IPS DF 6.9 (cell line): ENCODE data around the gene NPPC.
"Not testable (repeated sequence)": the region's sequence is repeated elsewhere in the genome, so short reads cannot be mapped to it uniquely, and the experiment has no call there.

ENCODE experiments used
- DNase-seq: peaks from one replicate; pipeline ENCODE4 v3.0.0-alpha.2; 2013; ENCODE audit warnings: low read depth, low spot score
- H3K27ac ChIP-seq: one replicate; pipeline ENCODE4 v1.5.1; 2013; ENCODE audit warnings: low read length, control low read depth
- H3K27me3 ChIP-seq: 2 replicates; pipeline ENCODE4 v1.6.1; 2013; ENCODE audit warnings: mild to moderate bottlenecking, low read length; ENCODE audit not compliant: control insufficient read depth, insufficient read depth
- H3K36me3 ChIP-seq: 2 replicates; pipeline ENCODE4 v1.6.1; 2013; ENCODE audit warnings: low read length; ENCODE audit not compliant: control insufficient read depth, insufficient read depth
- H3K4me1 ChIP-seq: 2 replicates; pipeline ENCODE4 v1.6.1; 2013; ENCODE audit warnings: low read length; ENCODE audit not compliant: control insufficient read depth, insufficient read depth
- H3K4me3 ChIP-seq: 2 replicates; pipeline ENCODE4 v1.5.1; 2013; ENCODE audit warnings: mild to moderate bottlenecking, low read length
- H3K9me3 ChIP-seq: 2 replicates; pipeline ENCODE4 v1.6.1; 2013; ENCODE audit warnings: low read length, inconsistent platforms; ENCODE audit not compliant: control insufficient read depth, insufficient read depth
- WGBS: extraction: QIAGEN DNeasy Blood & Tissue Kit; methylation state at CpG from one replicate; pipeline ENCODE4 v1.1.7; 2013; ENCODE audit warnings: mixed read lengths, missing lambda C conversion rate; ENCODE audit not compliant: insufficient read length, insufficient coverage; 5-methylcytosine and 5-hydroxymethylcytosine counted together

The NPPC gene

GRCh38 chr2:231920795-231921194 is 5.4 kb downstream of the NPPC start:
- H3K4me1 ChIP-seq: peaks cover 4% of the 10 kb centered on the region; the same call in 1 of the 2 replicates
- no peak overlapping the region for H3K27ac ChIP-seq
- no peaks in the 10 kb centered on the region for H3K9me3 ChIP-seq
- WGBS: no CpG with 5 or more reads among the region's 5 CpGs
- peaks cover 5% of the 10 kb centered on the region; the same call in 1 of the 2 replicates for H3K27me3 ChIP-seq
- no peak for DNase-seq
- no peak overlapping the region for H3K4me3 ChIP-seq
- H3K36me3 ChIP-seq: no peaks in the 10 kb centered on the region

- DNase-seq: no peak
- Histone ChIP-seq H3K36me3 (no peaks in the 10 kb centered on the region), H3K27ac (no peak overlapping the region), H3K4me3 (no peak overlapping the region), H3K9me3 (no peaks in the 10 kb centered on the region), H3K4me1 (peaks cover 4% of the 10 kb centered on the region; the same call in 1 of the 2 replicates), H3K27me3 (peaks cover 5% of the 10 kb centered on the region; the same call in 1 of the 2 replicates)
- WGBS: no CpG with 5 or more reads among the region's 3 CpGs
These were observed 5.8 kb downstream of the NPPC start for GRCh38 chr2:231920366-231920765.

- no peak overlapping the region for H3K27ac ChIP-seq
- no peak overlapping the region for H3K4me3 ChIP-seq
- no peaks in the 10 kb centered on the region for H3K9me3 ChIP-seq
- no peaks in the 10 kb centered on the region for H3K4me1 ChIP-seq
- WGBS: no CpG with 5 or more reads among the region's 15 CpGs
- no peak for DNase-seq
- no peaks in the 10 kb centered on the region for H3K36me3 ChIP-seq
- H3K27me3 ChIP-seq: peaks cover under 1% of the 10 kb centered on the region; the same call in 1 of the 2 replicates
These were observed 6.7 kb downstream of the NPPC start for GRCh38 chr2:231919341-231920035.

- no peak overlapping the region for H3K27ac ChIP-seq
- no peak overlapping the region for H3K4me3 ChIP-seq
- no peaks in the 10 kb centered on the region for H3K36me3 ChIP-seq
- H3K9me3 ChIP-seq: no peaks in the 10 kb centered on the region
- no peak for DNase-seq
- no peaks in the 10 kb centered on the region for H3K27me3 ChIP-seq
- H3K4me1 ChIP-seq: no peaks in the 10 kb centered on the region
- no CpG with 5 or more reads among the region's 21 CpGs for WGBS
These were observed 7.5 kb downstream of the NPPC start for GRCh38 chr2:231918501-231919330.

GRCh38 chr2:231917280-231918066 is 8.7 kb downstream of the NPPC start:
- H3K27ac ChIP-seq: no peak overlapping the region
- H3K4me3 ChIP-seq: no peak overlapping the region
- no CpG with 5 or more reads among the region's 10 CpGs for WGBS
- H3K27me3 ChIP-seq: no peaks in the 10 kb centered on the region
- H3K9me3 ChIP-seq: no peaks in the 10 kb centered on the region
- no peaks in the 10 kb centered on the region for H3K36me3 ChIP-seq
- no peak for DNase-seq
- H3K4me1 ChIP-seq: no peaks in the 10 kb centered on the region

DNA sequence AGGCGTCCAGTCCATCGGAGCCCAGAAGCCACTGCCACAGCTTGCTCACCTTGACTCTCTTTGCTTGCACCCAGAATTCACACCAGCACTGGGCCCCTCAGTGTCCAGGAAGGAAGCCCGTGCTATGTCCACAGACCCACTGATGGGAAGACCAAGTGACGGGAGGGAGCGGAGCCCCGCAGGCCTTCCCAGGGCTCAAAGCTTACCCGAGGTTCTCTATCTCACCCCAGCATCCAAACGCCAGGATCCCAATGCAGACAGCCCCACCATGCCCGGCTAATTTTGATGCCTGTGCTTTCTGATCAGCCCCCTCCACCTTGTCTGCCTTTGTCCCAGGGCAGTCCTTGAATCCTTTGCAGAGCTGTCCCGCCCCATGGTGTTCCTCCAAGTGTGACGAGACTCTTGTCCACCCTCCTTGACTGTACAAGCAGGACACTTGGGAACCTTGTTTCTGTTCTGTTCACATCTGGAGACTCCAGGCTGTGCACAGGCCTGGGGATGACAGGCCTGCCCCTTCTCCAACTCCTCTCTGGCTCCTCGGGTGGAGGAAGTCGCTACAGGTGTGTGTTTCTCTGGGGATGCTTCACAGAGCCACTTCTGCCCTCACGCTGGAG is 12.0 kb downstream of the NPPC start:
- Histone ChIP-seq H3K27me3 (no peaks in the 10 kb centered on the region), H3K27ac (no peak overlapping the region), H3K4me1 (peaks cover 2% of the 10 kb centered on the region; the same call in 1 of the 2 replicates), H3K36me3 (no peaks in the 10 kb centered on the region), H3K9me3 (no peaks in the 10 kb centered on the region), H3K4me3 (no peak overlapping the region)
- DNase-seq: no peak
- WGBS: no CpG with 5 or more reads among the region's 14 CpGs

GRCh38 chr2:231911381-231911780 is 14.8 kb downstream of the NPPC start:
- H3K27ac ChIP-seq: no peak overlapping the region
- H3K9me3 ChIP-seq: no peaks in the 10 kb centered on the region
- DNase-seq: no peak
- no peaks in the 10 kb centered on the region for H3K27me3 ChIP-seq
- no peak overlapping the region for H3K4me3 ChIP-seq
- no CpG with 5 or more reads among the region's 6 CpGs for WGBS
- H3K36me3 ChIP-seq: no peaks in the 10 kb centered on the region
- H3K4me1 ChIP-seq: peaks cover 2% of the 10 kb centered on the region; the same call in 1 of the 2 replicates

DNA sequence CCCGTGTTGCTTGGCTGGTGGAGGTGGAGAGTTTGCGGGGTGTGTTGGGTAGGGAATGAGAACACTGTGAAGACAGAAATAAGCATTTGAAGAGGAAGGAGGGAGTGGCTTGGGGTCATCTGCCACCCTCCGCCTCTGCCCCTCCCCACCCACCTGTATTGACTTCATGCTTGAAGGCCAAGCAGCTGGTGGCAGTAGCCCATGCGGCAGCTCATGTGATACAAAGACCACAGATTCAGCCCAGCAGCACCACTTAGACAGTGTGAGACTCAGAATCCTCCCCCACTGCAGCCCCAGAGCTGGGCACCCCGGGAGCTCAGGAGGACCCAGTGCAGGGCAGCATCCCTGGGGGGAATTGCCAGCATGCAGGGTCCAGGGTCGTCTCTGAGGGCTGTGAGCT is 15.4 kb downstream of the NPPC start:
- H3K4me1 ChIP-seq: peaks cover 2% of the 10 kb centered on the region; the same call in 1 of the 2 replicates
- WGBS: no CpG with 5 or more reads among the region's 6 CpGs
- no peak overlapping the region for H3K4me3 ChIP-seq
- DNase-seq: no peak
- no peak overlapping the region for H3K27ac ChIP-seq
- H3K27me3 ChIP-seq: no peaks in the 10 kb centered on the region
- no peaks in the 10 kb centered on the region for H3K36me3 ChIP-seq
- H3K9me3 ChIP-seq: no peaks in the 10 kb centered on the region

- H3K36me3 ChIP-seq, H3K27ac ChIP-seq, H3K9me3 ChIP-seq, H3K4me3 ChIP-seq, DNase-seq, H3K27me3 ChIP-seq, H3K4me1 ChIP-seq: not testable (repeated sequence)
- no CpG with 5 or more reads among the region's 7 CpGs for WGBS
These were observed 16.0 kb downstream of the NPPC start for GRCh38 chr2:231910161-231910560.

GRCh38 chr2:231909631-231910030 is 16.6 kb downstream of the NPPC start:
- Histone ChIP-seq H3K27ac (no peak overlapping the region), H3K9me3 (no peaks in the 10 kb centered on the region), H3K4me3 (no peak overlapping the region), H3K4me1 (peaks cover 2% of the 10 kb centered on the region; the same call in 1 of the 2 replicates), H3K27me3 (no peaks in the 10 kb centered on the region), H3K36me3 (no peaks in the 10 kb centered on the region)
- whole genome bisulfite sequencing: no CpG with 5 or more reads among the region's 5 CpGs
- DNase-seq: no peak
